ENCODE data around the gene ATP8B1. TPM values are rescaled to one million over a fixed set of nuclear protein-coding genes. Genes with fewer than 3 reads are reported as not detected.

Gene ATP8B1
- total RNA-seq, 6 experiments from 2014 or later, result 9.0 to 18.4 (median 17.1) TPM

DNA sequence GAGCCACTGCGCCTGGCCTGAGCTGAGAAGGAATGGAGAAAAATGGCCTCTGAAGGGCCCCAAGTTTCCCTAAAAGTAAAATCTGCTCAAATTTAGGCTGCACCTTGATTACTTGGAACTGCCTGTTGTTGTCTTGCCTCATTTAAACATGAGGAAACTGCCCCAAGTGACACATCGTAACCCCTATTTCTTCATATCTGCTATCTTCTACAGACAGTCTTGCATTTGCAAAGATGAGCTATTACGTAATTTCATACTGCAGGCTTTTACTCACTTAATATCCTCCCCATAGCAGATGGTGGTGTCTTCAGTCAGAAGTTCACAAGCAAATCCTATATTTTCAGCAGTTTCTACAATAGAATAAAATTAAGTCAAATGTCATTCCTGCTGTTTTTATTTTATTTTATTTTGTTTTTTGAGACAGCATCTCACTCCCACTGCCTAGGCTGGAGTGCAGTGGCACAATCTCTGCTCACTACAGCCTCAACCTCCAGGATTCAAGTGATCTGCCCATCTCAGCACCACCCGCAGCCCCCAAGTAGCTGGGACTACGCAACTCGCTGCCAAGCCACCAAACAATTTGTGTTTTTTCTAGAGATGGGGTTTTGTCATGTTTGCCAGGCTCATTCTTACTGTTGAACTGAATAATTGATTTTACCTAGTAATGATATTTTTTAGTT is 136.2 kb downstream of the ATP8B1 start:
- peaks cover 0 to 6% (median 2%) of the 10 kb centered on the region in 4 donors for H3K36me3 ChIP-seq
- peak; percentile 75 to 88 (median 76) for ATAC-seq
- no peak for TF ChIP-seq POLR2A (IDR thresholded peaks at IDR 0.05)
- TF ChIP-seq, protein P1, sequence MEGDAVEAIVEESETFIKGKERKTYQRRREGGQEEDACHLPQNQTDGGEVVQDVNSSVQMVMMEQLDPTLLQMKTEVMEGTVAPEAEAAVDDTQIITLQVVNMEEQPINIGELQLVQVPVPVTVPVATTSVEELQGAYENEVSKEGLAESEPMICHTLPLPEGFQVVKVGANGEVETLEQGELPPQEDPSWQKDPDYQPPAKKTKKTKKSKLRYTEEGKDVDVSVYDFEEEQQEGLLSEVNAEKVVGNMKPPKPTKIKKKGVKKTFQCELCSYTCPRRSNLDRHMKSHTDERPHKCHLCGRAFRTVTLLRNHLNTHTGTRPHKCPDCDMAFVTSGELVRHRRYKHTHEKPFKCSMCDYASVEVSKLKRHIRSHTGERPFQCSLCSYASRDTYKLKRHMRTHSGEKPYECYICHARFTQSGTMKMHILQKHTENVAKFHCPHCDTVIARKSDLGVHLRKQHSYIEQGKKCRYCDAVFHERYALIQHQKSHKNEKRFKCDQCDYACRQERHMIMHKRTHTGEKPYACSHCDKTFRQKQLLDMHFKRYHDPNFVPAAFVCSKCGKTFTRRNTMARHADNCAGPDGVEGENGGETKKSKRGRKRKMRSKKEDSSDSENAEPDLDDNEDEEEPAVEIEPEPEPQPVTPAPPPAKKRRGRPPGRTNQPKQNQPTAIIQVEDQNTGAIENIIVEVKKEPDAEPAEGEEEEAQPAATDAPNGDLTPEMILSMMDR (IDR thresholded peaks at IDR 0.05), result no peak

GRCh38 chr18:57664568-57665165 is 138.4 kb downstream of the ATP8B1 start:
- DNase-seq, result no peak
- no peak overlapping the region for H3K4me3 ChIP-seq
- intact Hi-C loops (cut with DNase I), result no loop called here
- H3K9me3 ChIP-seq, result no peaks in the 10 kb centered on the region
- H3K27me3 ChIP-seq, result no peaks in the 10 kb centered on the region
- H3K4me1 ChIP-seq, result peaks cover 0 to 9% (median 0%) of the 10 kb centered on the region in 4 donors
- WGBS (ENCODE audit: insufficient coverage, low coverage, low lambda C conversion rate, missing lambda C conversion rate), result 58% methylated on average over 2 of the region's 2 CpGs
- H3K27ac ChIP-seq, result no peak overlapping the region
- ATAC-seq, result no peak
- TF ChIP-seq, protein P1 (IDR thresholded peaks at IDR 0.05), result no peak
- TF ChIP-seq POLR2A (IDR thresholded peaks at IDR 0.05), result no peak
- H3K36me3 ChIP-seq, result peaks cover 0 to 20% (median 4%) of the 10 kb centered on the region in 4 donors

More for the DNA sequence above, 136.2 kb downstream of the ATP8B1 start:
- no peak for DNase-seq
- intact Hi-C loops (cut with DNase I), result no loop called here
- peak overlapping the region in 1 of 3 donors; percentile 41 for H3K27ac ChIP-seq
- 57% methylated on average over 5 of the region's 6 CpGs for WGBS (ENCODE audit: insufficient coverage, low coverage, low lambda C conversion rate, missing lambda C conversion rate)
- peaks cover 0 to 9% (median 0%) of the 10 kb centered on the region in 4 donors for H3K4me1 ChIP-seq
- H3K27me3 ChIP-seq, result no peaks in the 10 kb centered on the region
- H3K4me3 ChIP-seq, result no peak overlapping the region
- no peaks in the 10 kb centered on the region for H3K9me3 ChIP-seq

DNA sequence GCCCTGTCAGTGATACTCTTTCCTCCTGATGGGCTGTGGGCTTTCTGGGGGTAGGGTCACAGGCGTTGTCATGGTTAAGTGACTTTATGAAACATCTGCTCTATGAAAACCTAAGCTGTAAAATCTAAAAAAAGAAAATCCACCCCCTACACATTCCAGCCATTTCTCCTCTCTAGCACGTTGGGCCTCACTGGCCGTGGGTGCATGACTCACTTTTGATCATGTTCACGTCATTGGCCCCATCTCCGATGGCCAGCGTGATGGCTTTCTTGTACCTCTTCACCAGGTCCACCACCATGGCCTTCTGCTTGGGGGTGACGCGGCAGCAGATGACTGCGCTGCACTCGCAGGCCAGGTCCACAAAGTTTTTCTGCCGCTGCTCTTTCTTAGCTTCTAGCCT is 142.2 kb downstream of the ATP8B1 start:
- ATAC-seq (no peak), DNase-seq (no peak)
- H3K27me3 ChIP-seq, result no peaks in the 10 kb centered on the region
- intact Hi-C loops (cut with DNase I), result no loop called here
- H3K27ac ChIP-seq, result no peak overlapping the region
- TF ChIP-seq POLR2A (IDR thresholded peaks at IDR 0.05), result no peak
- TF ChIP-seq, protein P1 (IDR thresholded peaks at IDR 0.05), result no peak
- no peaks in the 10 kb centered on the region for H3K9me3 ChIP-seq
- no peaks in the 10 kb centered on the region for H3K4me1 ChIP-seq
- H3K4me3 ChIP-seq, result no peak overlapping the region
- 80% methylated on average over 2 of the region's 11 CpGs for WGBS (ENCODE audit: insufficient coverage, low coverage, low lambda C conversion rate, missing lambda C conversion rate)
- H3K36me3 ChIP-seq, result peaks cover 0 to 20% (median 4%) of the 10 kb centered on the region in 4 donors

DNA sequence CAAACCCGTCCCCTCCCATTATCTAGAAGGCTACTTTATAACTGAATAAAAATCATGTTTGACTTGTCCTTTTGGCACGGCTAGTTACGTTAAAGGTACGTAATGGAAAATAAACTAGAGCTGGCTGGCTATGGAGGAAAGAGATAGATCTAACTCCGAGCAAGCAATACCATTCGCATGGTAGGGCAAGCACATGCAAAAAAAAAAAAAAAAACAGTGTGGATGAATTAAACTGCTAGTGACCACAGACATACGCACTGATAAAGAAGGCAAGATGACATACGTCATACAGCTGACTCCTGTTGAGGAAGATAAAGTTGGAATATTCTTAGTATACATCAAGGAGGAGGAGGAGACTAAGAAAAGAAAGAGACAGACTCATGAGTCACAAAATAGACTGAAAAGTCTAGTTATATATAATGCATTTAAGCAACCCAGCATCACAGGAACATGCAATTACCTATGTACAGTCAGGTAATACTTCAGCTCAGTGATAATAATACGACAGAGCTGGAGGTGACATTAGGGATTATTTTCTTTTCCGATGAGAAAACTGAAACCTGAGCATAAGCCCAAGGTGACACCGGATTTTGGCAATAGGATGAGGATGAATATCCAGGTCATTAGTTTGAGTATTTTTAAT is 143.5 kb downstream of the ATP8B1 start:
- ATAC-seq (no peak), DNase-seq (no peak)
- TF ChIP-seq, protein P1 (IDR thresholded peaks at IDR 0.05), result no peak
- TF ChIP-seq POLR2A (IDR thresholded peaks at IDR 0.05), result no peak
- Histone ChIP-seq H3K9me3 (no peaks in the 10 kb centered on the region), H3K27me3 (no peaks in the 10 kb centered on the region), H3K4me3 (no peak overlapping the region), H3K27ac (no peak overlapping the region), H3K4me1 (no peaks in the 10 kb centered on the region), H3K36me3 (peaks cover 0 to 20% (median 3%) of the 10 kb centered on the region in 4 donors)
- intact Hi-C loops (cut with DNase I), result loop anchor here in 1 of 2 donors (10.0 kb wide), 1 partner anchor 205 kb away; no protein-coding TSS in a partner anchor
- 92% methylated on average over 9 of the region's 11 CpGs for WGBS (ENCODE audit: insufficient coverage, low coverage, low lambda C conversion rate, missing lambda C conversion rate)
